GM06990 (cell line): ENCODE measurements around the gene ACTN1.

Source experiments
- DNase-seq: peaks from one replicate; pipeline ENCODE4 v3.0.0-alpha.2; 2011; ENCODE audit not compliant: insufficient read length; ENCODE audit errors: extremely low read depth
- H3K27me3 ChIP-seq: replicated peaks from 2 replicates; pipeline ENCODE4 v1.6.0; 2011; ENCODE audit warnings: low read length; ENCODE audit not compliant: control insufficient read depth, insufficient read depth
- H3K36me3 ChIP-seq: 2 replicates; pipeline ENCODE4 v1.5.1; 2011; ENCODE audit warnings: low read length; ENCODE audit not compliant: control insufficient read depth, insufficient read depth
- H3K4me3 ChIP-seq: replicated peaks from 2 replicates; pipeline ENCODE4 v1.5.1; 2011; ENCODE audit warnings: low read depth, mild to moderate bottlenecking, control low read depth, low read length
- CTCF ChIP-seq: IDR thresholded peaks from 2 replicates; pipeline ENCODE4 v1.5.1; 2011; ENCODE audit warnings: low read length, control low read depth, mild to moderate bottlenecking, inconsistent platforms; ENCODE audit not compliant: insufficient read depth, poor library complexity, severe bottlenecking

ACTN1 gene

GRCh38 chr14:68939893-68940613 is 39.0 kb downstream of the ACTN1 start:
- Histone ChIP-seq H3K27me3 (no peaks in the 10 kb centered on the region), H3K4me3 (no peak overlapping the region), H3K36me3 (no peaks in the 10 kb centered on the region)
- no peak for TF ChIP-seq CTCF
- DNase-seq = no peak

- no peak for DNase-seq
- Histone ChIP-seq H3K27me3 (no peaks in the 10 kb centered on the region), H3K36me3 (no peaks in the 10 kb centered on the region), H3K4me3 (no peak overlapping the region)
- no peak for TF ChIP-seq CTCF
Observed at GRCh38 chr14:68939181-68939892, 39.8 kb downstream of the ACTN1 start.

GRCh38 chr14:68938271-68939150 is 40.6 kb downstream of the ACTN1 start:
- no peaks in the 10 kb centered on the region for H3K36me3 ChIP-seq
- no peaks in the 10 kb centered on the region for H3K27me3 ChIP-seq
- no peak overlapping the region for H3K4me3 ChIP-seq
- TF ChIP-seq CTCF = no peak
- no peak for DNase-seq

- TF ChIP-seq CTCF = no peak
- DNase-seq = no peak
- no peak overlapping the region for H3K4me3 ChIP-seq
- no peaks in the 10 kb centered on the region for H3K27me3 ChIP-seq
- H3K36me3 ChIP-seq = no peaks in the 10 kb centered on the region
Observed at GRCh38 chr14:68937471-68938270, 41.4 kb downstream of the ACTN1 start.

- DNase-seq = no peak
- Histone ChIP-seq H3K27me3 (no peaks in the 10 kb centered on the region), H3K36me3 (no peaks in the 10 kb centered on the region), H3K4me3 (no peak overlapping the region)
- no peak for TF ChIP-seq CTCF
Observed at GRCh38 chr14:68936980-68937379, 42.1 kb downstream of the ACTN1 start.
